Activated CD4-positive, alpha-beta T cell treated with anti-CD3 and anti-CD28 coated beads for 24 hours (primary cell): ENCODE measurements around the gene C8G.

ENCODE experiments used
- DNase-seq, 2 donors: peaks; one replicate each; pipeline ENCODE4 v3.0.0-alpha.2; 2020; ENCODE audit warnings: low read depth in 2 of 2

The C8G gene

GRCh38 chr9:136941231-136942111 is 3.6 kb upstream of the C8G start:
- no peak for DNase-seq

DNA sequence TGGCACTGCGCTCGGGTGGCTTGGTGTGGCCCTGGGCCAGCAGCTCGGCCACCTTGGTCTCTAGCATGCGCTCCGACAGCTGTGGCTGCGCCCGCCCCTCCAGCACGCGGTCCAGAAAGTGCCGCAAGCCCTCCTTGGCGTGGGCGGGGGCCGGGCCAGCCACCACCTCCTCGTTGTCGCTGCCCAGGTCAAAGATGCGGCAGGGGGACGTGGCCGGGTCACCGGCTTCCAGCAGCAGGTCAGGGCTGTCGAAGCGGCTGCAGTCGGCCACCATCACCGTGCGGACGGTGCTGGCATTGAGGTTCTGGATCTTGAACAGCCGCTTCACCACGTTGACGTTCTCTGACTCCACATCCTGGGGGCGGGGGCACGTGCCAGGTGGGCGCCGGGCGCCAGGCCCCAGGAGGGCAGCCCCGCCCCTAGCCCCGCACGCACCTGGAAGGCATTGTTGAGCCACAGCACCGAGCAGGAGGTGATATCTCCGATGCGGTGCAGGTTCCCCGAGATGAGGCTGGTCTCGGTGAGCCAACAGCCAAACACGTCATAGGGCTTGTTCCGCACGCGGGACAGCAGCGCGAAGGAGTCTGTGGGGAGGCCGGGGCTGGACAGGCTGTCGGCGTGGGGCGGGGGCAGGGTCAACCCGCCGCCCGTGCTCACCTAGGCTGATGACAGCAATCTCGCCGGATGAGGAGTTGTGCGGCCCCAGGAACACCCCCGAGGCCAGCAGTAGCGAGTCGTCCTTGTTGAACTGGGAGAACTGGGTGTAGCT is 2.7 kb upstream of the C8G start:
- no peak for DNase-seq

DNA sequence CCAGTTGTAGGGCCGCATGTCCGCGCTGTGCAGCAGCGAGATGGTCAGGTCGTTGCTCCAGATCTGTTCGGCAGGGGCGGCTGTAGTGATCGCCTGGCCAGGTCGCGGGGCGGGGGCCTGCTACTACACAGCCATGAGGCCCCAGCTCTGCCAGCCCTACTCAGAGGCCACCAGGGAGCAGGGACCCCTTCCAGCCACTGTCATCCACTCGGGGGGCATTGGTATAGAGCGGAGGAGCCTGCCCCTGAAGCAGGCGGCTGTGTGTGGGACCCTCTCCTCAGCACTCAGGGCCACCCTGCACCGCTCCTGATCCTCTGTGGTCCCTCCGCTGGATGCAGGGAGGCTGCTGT is 2.2 kb upstream of the C8G start:
- DNase-seq: no peak

GRCh38 chr9:136943291-136944211 is 1.5 kb upstream of the C8G start:
- DNase-seq: no peak

DNA sequence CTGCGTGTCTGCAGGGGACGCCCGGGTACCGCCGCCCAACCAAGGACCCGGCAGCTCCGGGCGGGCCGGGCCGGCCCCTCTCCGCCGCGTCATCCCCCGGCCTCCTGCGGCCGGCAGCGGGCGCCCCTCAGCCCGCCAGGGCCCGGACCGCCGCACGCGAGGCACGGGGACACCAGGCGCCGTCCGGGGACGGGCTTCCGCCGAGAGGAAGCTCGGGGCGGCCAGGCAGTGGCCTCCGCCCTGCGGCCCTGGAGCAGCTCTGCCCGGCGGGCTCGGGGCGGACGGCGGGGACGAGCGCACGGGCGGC is 878 bp upstream of the C8G start:
- no peak for DNase-seq

GRCh38 chr9:136945333-136946227 is 537 bp downstream of the C8G start:
- no peak for DNase-seq

DNA sequence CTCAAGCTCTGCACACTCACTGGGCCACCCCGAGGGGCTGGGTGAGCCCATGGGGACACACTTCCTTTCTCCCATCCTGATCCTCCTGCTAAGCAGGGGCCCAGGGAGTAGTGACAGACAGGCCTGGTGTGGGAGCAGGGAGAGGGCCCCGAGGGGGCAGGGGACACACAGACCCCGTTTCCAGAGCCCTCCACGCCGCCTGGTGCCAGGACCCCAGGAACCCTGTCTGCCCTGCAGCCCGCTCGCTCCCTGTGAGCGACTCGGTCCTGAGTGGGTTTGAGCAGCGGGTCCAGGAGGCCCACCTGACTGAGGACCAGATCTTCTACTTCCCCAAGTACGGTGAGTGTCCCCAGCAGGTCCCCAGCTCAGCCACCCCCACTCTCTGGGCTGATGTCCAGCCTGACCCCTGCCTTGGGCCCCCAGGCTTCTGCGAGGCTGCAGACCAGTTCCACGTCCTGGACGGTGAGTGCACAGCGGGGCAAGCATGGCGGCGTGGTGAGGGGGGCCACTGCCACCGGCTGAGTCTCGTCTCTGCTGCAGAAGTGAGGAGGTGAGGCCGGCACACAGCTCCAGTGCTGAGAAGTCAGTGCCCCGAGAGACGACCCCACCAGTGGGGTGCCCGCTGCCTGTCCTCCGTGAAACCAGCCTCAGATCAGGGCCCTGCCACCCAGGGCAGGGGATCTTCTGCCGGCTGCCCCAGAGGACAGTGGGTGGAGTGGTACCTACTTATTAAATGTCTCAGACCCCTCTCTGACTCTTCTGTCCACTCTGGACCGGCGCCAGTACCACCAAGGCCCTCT is 1.4 kb downstream of the C8G start:
- DNase-seq: no peak

DNA sequence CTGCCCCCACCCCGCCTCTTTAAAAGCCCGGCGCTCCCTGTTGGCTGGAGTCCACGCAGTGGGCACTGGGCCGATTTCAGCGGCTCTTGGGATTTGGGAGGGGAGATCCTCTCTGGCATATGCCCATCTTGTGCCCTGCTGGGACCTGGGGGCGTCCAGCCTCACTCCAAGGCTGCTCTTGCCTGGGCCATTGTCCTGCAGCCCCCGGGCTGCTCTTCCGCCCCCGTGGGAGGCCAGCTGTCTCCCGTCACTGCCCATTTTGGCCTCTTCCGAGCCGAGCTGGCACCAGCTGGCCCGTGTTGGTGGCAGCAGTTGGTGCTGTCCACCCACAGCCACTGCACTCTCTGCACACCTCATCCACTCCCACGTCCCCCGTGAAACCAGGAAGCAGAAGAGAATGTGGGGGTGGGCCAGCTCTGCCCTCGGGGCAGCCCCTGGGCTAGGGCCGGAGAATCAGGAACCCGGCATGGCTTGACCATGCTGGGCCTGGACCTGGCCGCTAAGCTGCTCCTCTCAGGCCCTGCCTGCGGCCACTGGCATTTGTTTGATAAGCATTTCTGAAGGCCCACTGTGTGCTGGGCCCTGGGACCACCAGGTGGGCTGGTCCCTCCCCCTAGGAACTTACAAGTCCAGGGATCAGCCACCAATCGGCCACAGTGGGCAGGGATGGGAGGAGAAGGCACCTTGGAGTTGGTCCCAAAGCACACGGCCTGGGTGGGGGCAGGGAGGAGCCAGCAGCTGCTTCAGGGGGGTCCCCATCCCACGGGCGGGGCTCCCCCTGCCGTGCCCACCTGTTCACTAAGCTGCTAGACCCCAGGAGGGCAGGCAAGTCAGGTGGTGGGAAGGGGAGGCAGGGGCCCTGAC is 2.2 kb downstream of the C8G start:
- DNase-seq: no peak

DNA sequence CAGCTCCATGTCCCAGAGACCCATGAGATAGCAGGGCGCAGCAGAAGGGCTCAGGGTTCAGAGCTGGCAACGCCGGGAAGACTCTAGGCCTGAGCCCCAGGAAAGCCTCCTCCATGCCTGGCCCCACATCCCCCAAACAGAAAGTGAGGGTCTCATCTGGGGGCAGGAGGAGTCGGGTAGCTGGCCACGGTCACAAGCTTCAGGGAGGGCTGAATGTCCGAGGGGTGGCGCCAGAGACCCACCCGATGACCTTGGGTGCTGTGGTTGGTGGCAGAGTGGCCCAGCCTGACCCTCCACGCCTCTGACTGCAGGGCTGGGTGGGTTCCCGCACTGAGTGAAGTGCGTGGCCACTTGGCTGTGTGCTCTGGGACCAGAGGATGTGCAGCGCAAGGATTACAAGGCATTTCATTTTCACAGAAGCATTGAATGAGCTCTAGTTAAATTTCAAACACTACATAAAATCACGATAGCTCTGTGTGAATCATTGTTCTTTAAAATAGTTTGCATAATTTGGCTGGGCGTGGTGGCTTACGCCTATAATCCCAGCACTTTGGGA is 3.0 kb downstream of the C8G start:
- DNase-seq: no peak

GRCh38 chr9:136949239-136949816 is 4.3 kb downstream of the C8G start:
- DNase-seq: no peak

DNA sequence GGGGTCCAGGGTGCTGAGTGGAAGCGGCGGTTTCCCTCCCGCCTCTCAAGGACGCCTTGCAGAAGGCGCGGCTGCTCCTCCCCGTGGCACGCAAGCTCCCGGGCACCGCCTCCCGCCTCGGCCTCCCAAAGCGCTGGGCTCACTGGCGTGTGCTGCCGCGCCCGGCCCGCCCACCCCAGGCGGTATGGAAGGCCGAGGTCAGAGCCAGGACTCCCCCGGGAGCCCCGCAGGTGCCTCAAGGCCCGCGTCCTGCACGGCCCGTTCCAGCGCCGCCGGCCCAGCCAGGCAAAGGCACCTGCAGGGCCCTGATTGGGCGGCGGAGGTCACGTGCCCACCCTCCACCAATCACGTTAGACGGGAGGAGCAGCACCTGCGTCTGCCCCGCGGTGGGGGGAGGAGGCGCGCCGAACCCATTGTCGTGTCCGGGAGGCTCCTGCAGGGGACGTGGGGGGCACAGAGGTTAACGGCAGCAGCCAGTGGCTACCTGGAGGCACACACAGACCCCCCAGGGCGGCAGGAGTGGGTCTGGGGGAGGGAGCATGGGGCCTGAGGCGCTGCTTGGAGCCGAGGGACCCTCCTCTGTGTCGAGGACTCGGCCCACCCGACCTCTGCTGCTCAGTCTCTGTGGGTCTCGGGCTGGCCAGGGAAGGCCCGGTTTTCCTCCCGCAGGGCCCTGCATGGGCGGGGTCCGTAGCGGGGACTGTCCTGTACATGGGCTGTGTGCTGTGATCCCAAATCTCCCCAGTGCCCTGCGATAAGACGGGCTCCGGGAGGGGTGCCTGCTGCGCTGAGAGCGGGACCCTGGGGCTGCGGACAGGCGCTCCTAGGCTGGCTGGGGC is 5.0 kb downstream of the C8G start:
- DNase-seq: peak; percentile 94 to 95

DNA sequence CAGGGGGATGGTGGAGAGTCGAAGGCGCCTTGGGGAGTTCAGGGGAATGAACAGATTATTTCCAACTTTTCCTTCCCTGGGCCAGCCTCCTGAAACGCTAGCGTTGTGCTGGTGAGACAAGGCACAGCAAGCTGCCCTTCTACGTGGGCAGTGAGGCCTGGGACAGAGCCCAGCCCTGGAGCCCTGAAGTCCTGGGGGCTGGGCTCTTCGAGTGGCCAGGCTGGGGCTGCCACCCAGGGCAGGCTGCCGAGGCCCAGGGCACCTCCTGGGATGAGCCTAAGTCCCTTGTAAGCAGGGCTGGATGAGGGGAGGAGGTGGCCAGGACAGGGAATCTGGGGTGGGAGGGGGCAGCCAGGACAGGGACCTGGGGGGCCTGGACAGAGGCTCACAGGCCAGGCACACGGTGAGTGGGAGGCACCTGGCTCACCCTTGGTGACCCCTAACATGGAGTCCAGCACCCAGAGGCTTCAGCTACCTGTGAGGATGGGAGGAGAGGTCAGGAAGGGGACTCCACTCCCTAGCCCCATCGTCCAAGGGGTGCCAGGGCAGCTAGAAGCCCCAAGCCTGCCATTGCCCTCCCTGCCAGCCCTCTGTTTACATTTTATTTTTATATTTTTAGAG is 5.7 kb downstream of the C8G start:
- DNase-seq: no peak

- no peak for DNase-seq
Measured at GRCh38 chr9:136951541-136952320, 6.7 kb downstream of the C8G start, which contains the start of gene LCN12. Gene LCN12, plus strand, starts transcription at chr9:136952273. Its CDS starts 55 bp downstream, at chr9:136952328.

- DNase-seq: no peak
Measured at GRCh38 chr9:136952321-136952850, 7.3 kb downstream of the C8G start.

GRCh38 chr9:136952876-136953770 is 8.1 kb downstream of the C8G start:
- DNase-seq: no peak
